MM.1S (cell line): ENCODE results near the gene HOXA13.

Source experiments
- DNase-seq: peaks from one replicate; pipeline ENCODE4 v3.0.0-alpha.2; 2015
- H2AFZ ChIP-seq: fragments of 300-600 bp; sonication (generic); 2 replicates; pipeline ENCODE4 v1.6.0; 2016; ENCODE audit warnings: antibody characterized with exemption, low read length
- H3F3A ChIP-seq: fragments of 300-600 bp; sonication (generic); 2 replicates; pipeline ENCODE4 v1.6.1; 2016; ENCODE audit warnings: mild to moderate bottlenecking, antibody characterized with exemption, low read length, moderate library complexity, mixed read lengths; ENCODE audit not compliant: insufficient read depth
- H3K27ac ChIP-seq: fragments of 300-600 bp; sonication (generic); 2 replicates; pipeline ENCODE4 v1.5.1; 2016; ENCODE audit warnings: mild to moderate bottlenecking, low read length
- H3K27me3 ChIP-seq: fragments of 300-600 bp; sonication (generic); replicated peaks from 2 replicates; pipeline ENCODE4 v1.6.0; 2016; ENCODE audit warnings: low read length; ENCODE audit not compliant: insufficient read depth
- H3K36me3 ChIP-seq: fragments of 300-600 bp; sonication (generic); replicated peaks from 2 replicates; pipeline ENCODE4 v1.6.1; 2016; ENCODE audit warnings: mild to moderate bottlenecking, low read length, mixed read lengths; ENCODE audit not compliant: insufficient read depth
- H3K4me1 ChIP-seq: fragments of 300-600 bp; sonication (generic); 2 replicates; pipeline ENCODE4 v1.6.1; 2016; ENCODE audit warnings: low read length, mixed read lengths
- H3K4me2 ChIP-seq: fragments of 300-600 bp; sonication (generic); 2 replicates; pipeline ENCODE4 v1.6.0; 2016; ENCODE audit warnings: low read depth, low read length
- H3K4me3 ChIP-seq: fragments of 300-600 bp; sonication (generic); 2 replicates; pipeline ENCODE4 v1.5.1; 2016; ENCODE audit warnings: low read length, mixed read lengths
- H3K79me2 ChIP-seq: fragments of 300-600 bp; sonication (generic); 2 replicates; pipeline ENCODE4 v1.6.1; 2016; ENCODE audit warnings: mixed run types, low read length, mixed read lengths
- H3K9ac ChIP-seq: fragments of 300-600 bp; sonication (generic); 2 replicates; pipeline ENCODE4 v1.6.1; 2016; ENCODE audit warnings: low read length, mixed read lengths
- H3K9me2 ChIP-seq: fragments of 300-600 bp; sonication (generic); replicated peaks from 2 replicates; pipeline ENCODE4 v1.6.1; 2016; ENCODE audit warnings: mild to moderate bottlenecking, low read length, mixed read lengths; ENCODE audit not compliant: insufficient read depth
- H3K9me3 ChIP-seq: fragments of 300-600 bp; sonication (generic); replicated peaks from 2 replicates; pipeline ENCODE4 v1.6.1; 2016; ENCODE audit warnings: mild to moderate bottlenecking, low read length, mixed read lengths; ENCODE audit not compliant: insufficient read depth
- H4K20me1 ChIP-seq: fragments of 300-600 bp; sonication (generic); 2 replicates; pipeline ENCODE4 v1.6.1; 2016; ENCODE audit warnings: mild to moderate bottlenecking, low read length, moderate library complexity, mixed read lengths; ENCODE audit not compliant: insufficient read depth
- EZH2 ChIP-seq: fragments of 300-600 bp; sonication (generic); optimal IDR thresholded peaks from 2 replicates; pipeline ENCODE3; 2017; ENCODE audit warnings: low read depth, mild to moderate bottlenecking, antibody characterized with exemption, low read length, mixed read lengths
- EZH2phosphoT487 ChIP-seq: fragments of 300-600 bp; sonication (generic); IDR thresholded peaks from 2 replicates; pipeline ENCODE4 v1.6.1; 2018; ENCODE audit warnings: antibody characterized with exemption, low read length
- TF ChIP-seq, protein P1 (sequence below): fragments of 300-600 bp; sonication (generic); IDR thresholded peaks from 2 replicates; pipeline ENCODE4 v1.5.1; 2016; ENCODE audit warnings: antibody characterized with exemption, low read length, mixed read lengths

HOXA13 gene

DNA sequence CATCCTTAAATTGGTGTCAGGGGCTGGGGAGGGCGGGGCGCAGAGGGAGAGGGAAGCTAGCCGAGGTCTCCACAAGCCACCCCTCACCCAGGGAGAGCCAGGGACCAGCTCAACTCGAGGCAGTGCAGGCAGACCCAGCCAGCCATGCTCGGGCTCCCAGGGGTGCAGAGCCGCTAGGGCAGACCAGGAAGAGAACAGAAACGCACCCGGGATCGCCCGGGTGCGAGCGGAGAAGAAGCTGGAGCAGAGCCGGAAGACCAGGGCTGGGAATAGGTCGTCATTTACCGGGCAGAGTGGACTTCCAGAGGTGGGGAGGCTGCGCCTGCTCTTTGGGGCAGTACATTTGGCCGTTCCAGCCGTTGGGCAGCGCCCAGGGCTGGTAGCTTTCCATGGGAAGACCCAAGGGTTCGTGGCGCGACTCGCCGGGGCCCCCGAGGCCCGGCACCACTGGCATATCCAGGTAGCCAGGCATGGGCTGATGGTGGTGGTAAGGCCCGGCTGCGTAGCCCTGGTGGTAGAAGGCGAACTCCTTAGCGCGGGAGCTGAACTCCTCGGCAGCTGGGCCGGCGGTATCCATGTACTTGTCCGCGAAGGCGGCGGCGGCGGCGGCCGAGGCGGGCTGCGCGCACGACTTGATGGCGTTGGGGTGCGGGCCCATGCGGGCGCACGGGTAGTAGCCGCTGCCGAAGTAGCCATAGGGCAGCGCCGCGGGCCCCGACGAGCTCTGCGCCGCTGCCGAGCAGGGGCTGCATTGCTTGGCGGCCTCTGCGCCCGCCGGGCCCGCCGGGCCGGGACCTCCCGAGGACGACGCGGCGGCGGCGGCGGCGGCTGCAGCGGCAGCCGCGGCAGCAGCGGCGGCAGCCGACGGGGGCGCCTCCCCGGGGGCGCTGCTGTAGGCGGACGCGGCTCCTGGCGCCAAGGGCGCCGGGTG is 755 bp downstream of the HOXA13 start:
- no peak overlapping the region for H3K4me3 ChIP-seq
- no peaks in the 10 kb centered on the region for H3K9me3 ChIP-seq
- peaks cover 85% of the 10 kb centered on the region for H3K27me3 ChIP-seq
- no peak overlapping the region for H3K9ac ChIP-seq
- H3K9me2 ChIP-seq, result no peaks in the 10 kb centered on the region
- H2AFZ ChIP-seq, result no peak overlapping the region
- H3K36me3 ChIP-seq, result no peaks in the 10 kb centered on the region
- no peak for DNase-seq
- H3K79me2 ChIP-seq, result no peaks in the 10 kb centered on the region
- peak overlapping the region; percentile 57; the same call in 1 of the 2 replicates for H3K4me2 ChIP-seq
- no peaks in the 10 kb centered on the region for H3K4me1 ChIP-seq
- no peak overlapping the region for H3K27ac ChIP-seq
- no peaks in the 10 kb centered on the region for H3F3A ChIP-seq
- 0 out of 2 replicates have a peak, but pooled peaks cover 3% of the 10 kb centered on the region for H4K20me1 ChIP-seq
- TF ChIP-seq, protein P1, sequence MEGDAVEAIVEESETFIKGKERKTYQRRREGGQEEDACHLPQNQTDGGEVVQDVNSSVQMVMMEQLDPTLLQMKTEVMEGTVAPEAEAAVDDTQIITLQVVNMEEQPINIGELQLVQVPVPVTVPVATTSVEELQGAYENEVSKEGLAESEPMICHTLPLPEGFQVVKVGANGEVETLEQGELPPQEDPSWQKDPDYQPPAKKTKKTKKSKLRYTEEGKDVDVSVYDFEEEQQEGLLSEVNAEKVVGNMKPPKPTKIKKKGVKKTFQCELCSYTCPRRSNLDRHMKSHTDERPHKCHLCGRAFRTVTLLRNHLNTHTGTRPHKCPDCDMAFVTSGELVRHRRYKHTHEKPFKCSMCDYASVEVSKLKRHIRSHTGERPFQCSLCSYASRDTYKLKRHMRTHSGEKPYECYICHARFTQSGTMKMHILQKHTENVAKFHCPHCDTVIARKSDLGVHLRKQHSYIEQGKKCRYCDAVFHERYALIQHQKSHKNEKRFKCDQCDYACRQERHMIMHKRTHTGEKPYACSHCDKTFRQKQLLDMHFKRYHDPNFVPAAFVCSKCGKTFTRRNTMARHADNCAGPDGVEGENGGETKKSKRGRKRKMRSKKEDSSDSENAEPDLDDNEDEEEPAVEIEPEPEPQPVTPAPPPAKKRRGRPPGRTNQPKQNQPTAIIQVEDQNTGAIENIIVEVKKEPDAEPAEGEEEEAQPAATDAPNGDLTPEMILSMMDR, result no peak
- no peak for TF ChIP-seq EZH2phosphoT487
- TF ChIP-seq EZH2, result no peak

DNA sequence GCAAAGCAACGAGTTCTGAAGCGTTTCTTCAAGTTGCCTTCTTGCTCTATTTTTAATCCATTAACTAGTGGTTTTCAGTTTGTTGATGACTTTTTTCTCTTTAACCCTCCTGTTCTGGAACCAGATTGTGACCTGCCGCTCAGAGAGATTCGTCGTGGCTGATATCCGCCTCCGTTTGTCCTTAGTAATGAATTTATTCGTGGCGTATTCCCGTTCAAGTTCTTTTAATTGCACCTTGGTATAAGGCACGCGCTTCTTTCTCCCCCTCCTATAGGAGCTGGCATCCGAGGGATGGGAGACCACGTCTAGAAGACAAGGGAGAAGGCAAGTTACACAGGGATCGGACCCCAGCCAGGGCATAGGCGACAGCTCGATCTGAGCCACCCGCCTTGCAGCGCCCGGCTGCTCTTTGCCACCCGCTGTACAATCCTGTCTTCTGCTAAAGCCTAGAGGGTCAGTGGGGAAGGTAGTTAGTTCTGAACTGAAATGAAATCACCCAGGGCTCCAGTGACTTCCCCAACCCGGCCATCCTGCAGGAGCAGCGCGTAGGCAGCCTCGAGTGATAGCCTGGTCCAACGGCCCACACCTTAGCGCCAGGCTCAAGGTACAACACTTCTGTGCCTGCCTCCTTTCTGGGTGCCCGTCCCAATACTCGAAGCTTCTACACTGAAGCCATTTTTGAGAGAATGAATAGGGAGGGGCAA is 1.6 kb downstream of the HOXA13 start:
- 0 out of 2 replicates have a peak, but pooled peaks cover 3% of the 10 kb centered on the region for H4K20me1 ChIP-seq
- no peaks in the 10 kb centered on the region for H3K9me3 ChIP-seq
- no peak overlapping the region for H3K4me2 ChIP-seq
- peaks cover 87% of the 10 kb centered on the region for H3K27me3 ChIP-seq
- no peak for DNase-seq
- H3K9ac ChIP-seq, result no peak overlapping the region
- H3K4me3 ChIP-seq, result no peak overlapping the region
- H2AFZ ChIP-seq, result no peak overlapping the region
- H3K9me2 ChIP-seq, result no peaks in the 10 kb centered on the region
- no peak overlapping the region for H3K27ac ChIP-seq
- no peaks in the 10 kb centered on the region for H3K36me3 ChIP-seq
- no peaks in the 10 kb centered on the region for H3F3A ChIP-seq
- no peaks in the 10 kb centered on the region for H3K4me1 ChIP-seq
- no peaks in the 10 kb centered on the region for H3K79me2 ChIP-seq
- TF ChIP-seq EZH2phosphoT487 (no peak), EZH2 (no peak)
- TF ChIP-seq, protein P1, result no peak

DNA sequence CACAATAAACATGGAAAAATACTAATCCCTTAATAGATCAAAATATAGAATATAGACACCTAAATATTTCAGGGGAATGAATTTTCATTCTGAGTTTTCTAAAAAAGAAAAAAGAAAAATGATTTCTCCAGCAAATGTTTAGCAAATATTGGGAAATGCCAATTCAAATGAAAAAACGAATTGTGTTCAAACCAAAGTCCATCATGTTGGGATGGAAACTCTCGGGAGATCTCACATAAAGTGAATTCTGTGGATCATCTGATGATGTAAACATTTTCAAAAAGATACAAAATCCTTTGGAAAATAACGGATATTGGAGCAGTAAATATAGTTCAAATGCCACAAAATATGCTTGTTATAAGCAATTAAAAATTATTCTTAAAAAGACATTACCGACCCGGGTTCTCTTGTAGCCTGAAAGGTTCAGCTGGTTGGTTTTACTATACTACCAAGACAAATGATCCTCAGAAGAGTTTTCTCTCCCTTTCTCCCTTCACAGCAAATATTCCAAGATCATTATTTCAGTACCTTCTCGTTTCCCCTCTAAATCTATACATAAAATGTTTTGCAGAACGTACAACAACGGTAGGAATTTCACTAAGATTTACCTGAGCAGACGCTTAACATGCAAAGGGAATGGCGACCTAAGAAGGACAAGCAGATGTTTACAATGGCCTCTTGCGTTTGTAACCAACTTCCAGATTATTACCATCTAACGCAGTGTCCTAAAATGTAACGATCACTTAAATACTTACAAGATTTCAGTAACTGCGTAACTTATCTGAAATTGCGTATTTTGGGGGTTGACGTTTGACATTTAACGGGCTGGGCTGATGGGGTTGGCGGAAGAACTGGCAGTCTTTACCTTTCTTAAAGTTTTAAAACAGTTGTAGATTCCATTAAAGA is 2.5 kb downstream of the HOXA13 start:
- Histone ChIP-seq H3K4me3 (no peak overlapping the region), H3K4me2 (no peak overlapping the region), H3K27me3 (peaks cover 87% of the 10 kb centered on the region)

More for the DNA sequence above, 2.5 kb downstream of the HOXA13 start:
- DNase-seq, result no peak
- no peaks in the 10 kb centered on the region for H3K36me3 ChIP-seq
- no peaks in the 10 kb centered on the region for H3F3A ChIP-seq
- H3K27ac ChIP-seq, result no peak overlapping the region
- H2AFZ ChIP-seq, result no peak overlapping the region
- H3K79me2 ChIP-seq, result no peaks in the 10 kb centered on the region
- H3K9me3 ChIP-seq, result no peaks in the 10 kb centered on the region
- H3K4me1 ChIP-seq, result no peaks in the 10 kb centered on the region
- 0 out of 2 replicates have a peak, but pooled peaks cover 3% of the 10 kb centered on the region for H4K20me1 ChIP-seq
- no peaks in the 10 kb centered on the region for H3K9me2 ChIP-seq
- no peak overlapping the region for H3K9ac ChIP-seq
- TF ChIP-seq EZH2 (no peak), EZH2phosphoT487 (no peak)
- TF ChIP-seq, protein P1, result no peak
